HepG2 (cell line): ENCODE data around the gene VIT. TPM values are rescaled to one million over a fixed set of nuclear protein-coding genes. Genes with fewer than 3 reads are reported as not detected.

Source experiments
- ARID5B ChIP-seq: IDR thresholded peaks from 2 replicates; pipeline ENCODE4 v1.4.0; 2020; ENCODE audit warnings: mild to moderate bottlenecking, missing genetic modification reagents
- CBFB ChIP-seq: sonication (generic); formaldehyde crosslinking; IDR thresholded peaks from 2 replicates; pipeline ENCODE4 v1.4.0; 2020; ENCODE audit warnings: missing genetic modification reagents
- DNMT3B ChIP-seq: conservative IDR thresholded peaks from 2 replicates; pipeline ENCODE4 v1.6.1; 2016; ENCODE audit warnings: missing biosample characterization, control low read depth
- HIC2 ChIP-seq: sonication (generic); formaldehyde crosslinking; IDR thresholded peaks from 2 replicates; pipeline ENCODE4 v1.9.0; 2022; ENCODE audit warnings: low read depth, missing genetic modification reagents
- HMG20B ChIP-seq: conservative IDR thresholded peaks from 2 replicates; pipeline ENCODE4 v1.6.1; 2016; ENCODE audit warnings: missing genetic modification reagents, missing compliant biosample characterization
- HOXA3 ChIP-seq: sonication (generic); formaldehyde crosslinking; IDR thresholded peaks from 2 replicates; pipeline ENCODE4 v1.5.0; 2020; ENCODE audit warnings: missing genetic modification reagents
- NCOA2 ChIP-seq: sonication (generic); formaldehyde crosslinking; IDR thresholded peaks from 2 replicates; pipeline ENCODE4 v1.8.0; 2022; ENCODE audit warnings: inconsistent platforms
- NR2C2 ChIP-seq: sonication (generic); formaldehyde crosslinking; IDR thresholded peaks from 2 replicates; pipeline ENCODE4 v1.4.0; 2020; ENCODE audit warnings: missing genetic modification reagents, mild to moderate bottlenecking, moderate library complexity, borderline replicate concordance
- SOX13 ChIP-seq, 3 experiments: fragments of 450-650 bp in 1 of 3; sonication (generic) in 1 of 3; formaldehyde crosslinking in 1 of 3; IDR thresholded peaks in 2 of 3; conservative IDR thresholded peaks in 1 of 3; 2 replicates each; pipeline versions ENCODE4 v1.5.0 to v1.6.1; 2016 to 2020; ENCODE audit warnings: antibody characterized with exemption in 1 of 3, mild to moderate bottlenecking in 1 of 3, missing compliant biosample characterization in 1 of 3, missing genetic modification reagents in 1 of 3, moderate library complexity in 1 of 3
- YY1 ChIP-seq: IDR thresholded peaks from 2 replicates; pipeline ENCODE4 v1.6.1; 2011; ENCODE audit warnings: low read length, low read depth, moderate library complexity, mild to moderate bottlenecking; ENCODE audit not compliant: insufficient read depth, insufficient replicate concordance
- ZNF367 ChIP-seq: sonication (generic); formaldehyde crosslinking; IDR thresholded peaks from 2 replicates; pipeline ENCODE4 v1.4.0; 2020; ENCODE audit warnings: missing genetic modification reagents, borderline replicate concordance
- ZNF430 ChIP-seq: sonication (generic); formaldehyde crosslinking; IDR thresholded peaks from 2 replicates; pipeline ENCODE4 v1.9.0; 2021; ENCODE audit warnings: mild to moderate bottlenecking, missing genetic modification reagents
- polyA plus RNA-seq, 8 experiments: library from polyadenylated mRNA; depleted of rRNA in 3 of 8; stranded (reverse) in 7 of 8; unstranded in 1 of 8; fragments of >200 nt; fragmentation: Illumina TruSeq in 4 of 8; extraction: Trizol in 4 of 8; gene quantifications; 2 replicates each; pipeline versions ENCODE4 v1.2.1 to v1.2.3, GENCODE V29; 2011 to 2016; ENCODE audit warnings: low read depth in 4 of 8, missing spikeins in 1 of 8, mixed read lengths in 1 of 8; ENCODE audit not compliant: insufficient read depth in 1 of 8
- total RNA-seq, 5 experiments: library from RNA; depleted of rRNA; stranded (reverse); fragments of >200 nt; fragmentation: Illumina TruSeq; extraction: Trizol; gene quantifications; 2 replicates each; pipeline ENCODE4 v1.2.3, GENCODE V29; 2016; ENCODE audit warnings: low read depth in 1 of 5
- TF ChIP-seq, protein P1 (sequence below), 2 experiments: fragments of 450-650 bp in 1 of 2; sonication (generic) in 1 of 2; formaldehyde crosslinking in 1 of 2; IDR thresholded peaks; 2 replicates each; pipeline versions ENCODE4 v1.6.1 to v1.8.0; 2016 to 2022; ENCODE audit warnings: antibody characterized with exemption in 1 of 2, mild to moderate bottlenecking in 1 of 2, missing genetic modification reagents in 1 of 2

VIT gene
- total and polyA plus RNA-seq, 2 of the 13 experiments (the other 11 are each of a cell fraction or from before 2014, with no cell fraction given) = not detected

GRCh38 chr2:36754578-36754977 lies 58.1 kb downstream of the VIT start (continued):
- TF ChIP-seq ARID5B (CRISPR knock-in tag) = peak; percentile 77
- no peak for TF ChIP-seq DNMT3B
- peak; percentile 49; the same call in 1 of the 2 replicates for TF ChIP-seq NCOA2
- no peak for TF ChIP-seq ZNF430 (CRISPR knock-in tag)
- TF ChIP-seq NR2C2 (CRISPR knock-in tag) = no peak
- no peak for TF ChIP-seq HMG20B (CRISPR knock-in tag)
- TF ChIP-seq HIC2 (CRISPR knock-in tag) = no peak
- peak; percentile 56; the same call in 1 of the 2 replicates for TF ChIP-seq CBFB (CRISPR knock-in tag)
- TF ChIP-seq HOXA3 (CRISPR knock-in tag) = peak; percentile 44; the same call in 1 of the 2 replicates
- TF ChIP-seq, protein P1, sequence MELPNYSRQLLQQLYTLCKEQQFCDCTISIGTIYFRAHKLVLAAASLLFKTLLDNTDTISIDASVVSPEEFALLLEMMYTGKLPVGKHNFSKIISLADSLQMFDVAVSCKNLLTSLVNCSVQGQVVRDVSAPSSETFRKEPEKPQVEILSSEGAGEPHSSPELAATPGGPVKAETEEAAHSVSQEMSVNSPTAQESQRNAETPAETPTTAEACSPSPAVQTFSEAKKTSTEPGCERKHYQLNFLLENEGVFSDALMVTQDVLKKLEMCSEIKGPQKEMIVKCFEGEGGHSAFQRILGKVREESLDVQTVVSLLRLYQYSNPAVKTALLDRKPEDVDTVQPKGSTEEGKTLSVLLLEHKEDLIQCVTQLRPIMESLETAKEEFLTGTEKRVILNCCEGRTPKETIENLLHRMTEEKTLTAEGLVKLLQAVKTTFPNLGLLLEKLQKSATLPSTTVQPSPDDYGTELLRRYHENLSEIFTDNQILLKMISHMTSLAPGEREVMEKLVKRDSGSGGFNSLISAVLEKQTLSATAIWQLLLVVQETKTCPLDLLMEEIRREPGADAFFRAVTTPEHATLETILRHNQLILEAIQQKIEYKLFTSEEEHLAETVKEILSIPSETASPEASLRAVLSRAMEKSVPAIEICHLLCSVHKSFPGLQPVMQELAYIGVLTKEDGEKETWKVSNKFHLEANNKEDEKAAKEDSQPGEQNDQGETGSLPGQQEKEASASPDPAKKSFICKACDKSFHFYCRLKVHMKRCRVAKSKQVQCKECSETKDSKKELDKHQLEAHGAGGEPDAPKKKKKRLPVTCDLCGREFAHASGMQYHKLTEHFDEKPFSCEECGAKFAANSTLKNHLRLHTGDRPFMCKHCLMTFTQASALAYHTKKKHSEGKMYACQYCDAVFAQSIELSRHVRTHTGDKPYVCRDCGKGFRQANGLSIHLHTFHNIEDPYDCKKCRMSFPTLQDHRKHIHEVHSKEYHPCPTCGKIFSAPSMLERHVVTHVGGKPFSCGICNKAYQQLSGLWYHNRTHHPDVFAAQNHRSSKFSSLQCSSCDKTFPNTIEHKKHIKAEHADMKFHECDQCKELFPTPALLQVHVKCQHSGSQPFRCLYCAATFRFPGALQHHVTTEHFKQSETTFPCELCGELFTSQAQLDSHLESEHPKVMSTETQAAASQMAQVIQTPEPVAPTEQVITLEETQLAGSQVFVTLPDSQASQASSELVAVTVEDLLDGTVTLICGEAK (IDR thresholded peaks at IDR 0.05) = no peak
- TF ChIP-seq, protein P1 (CRISPR knock-in tag; IDR thresholded peaks at IDR 0.05) = no peak
- no peak for TF ChIP-seq ZNF367 (CRISPR knock-in tag)
- TF ChIP-seq SOX13 (IDR thresholded peaks at IDR 0.05) = 0 out of 2 replicates have a peak, but pooled peaks have one; percentile 31
- peak in 1 of 2 experiments; percentile 89; a peak in 2 of 4 replicates for TF ChIP-seq SOX13 (CRISPR knock-in tag; conservative IDR thresholded peaks at IDR 0.05 in 1 of 2, IDR thresholded peaks at IDR 0.05 in 1 of 2)
- peak; percentile 63 for TF ChIP-seq YY1
